Esophagus (tissue), 2 donors: ENCODE data around the gene PRKACG. TPM values are rescaled to one million over a fixed set of nuclear protein-coding genes. Genes with fewer than 3 reads are reported as not detected.

Experiments
- H3K27ac ChIP-seq, 2 donors: one replicate each; pipeline ENCODE4 v1.5.1; 2013; ENCODE audit warnings: low read depth in 2 of 2, mild to moderate bottlenecking in 2 of 2, inconsistent platforms in 1 of 2, low read length in 1 of 2, moderate library complexity in 1 of 2
- H3K27me3 ChIP-seq, 2 donors: one replicate each; pipeline ENCODE4 v1.6.1; 2013; ENCODE audit warnings: low read length in 2 of 2, control low read depth in 1 of 2, mild to moderate bottlenecking in 1 of 2; ENCODE audit not compliant: insufficient read depth in 2 of 2, control insufficient read depth in 1 of 2
- H3K36me3 ChIP-seq, 2 donors: one replicate each; pipeline ENCODE4 v1.6.1; 2013; ENCODE audit warnings: low read length in 1 of 2; ENCODE audit not compliant: control insufficient read depth in 2 of 2, insufficient read depth in 2 of 2
- H3K4me1 ChIP-seq, 2 donors: one replicate each; pipeline ENCODE4 v1.6.1; 2013; ENCODE audit warnings: low read length in 1 of 2; ENCODE audit not compliant: control insufficient read depth in 2 of 2, insufficient read depth in 2 of 2
- H3K4me3 ChIP-seq, 2 donors: one replicate each; pipeline ENCODE4 v1.5.1; 2013; ENCODE audit warnings: low read length in 2 of 2, mild to moderate bottlenecking in 2 of 2, low read depth in 1 of 2, moderate library complexity in 1 of 2
- H3K9me3 ChIP-seq, 2 donors: one replicate each; pipeline ENCODE4 v1.6.1; 2013; ENCODE audit warnings: mild to moderate bottlenecking in 2 of 2, low read depth in 1 of 2, low read length in 1 of 2, moderate library complexity in 1 of 2; ENCODE audit not compliant: control insufficient read depth in 2 of 2, insufficient read depth in 1 of 2
- WGBS, 2 donors: extraction: QIAGEN DNeasy Blood & Tissue Kit; methylation state at CpG; one replicate each; pipeline ENCODE4 v1.1.7; 2013; 5-methylcytosine and 5-hydroxymethylcytosine counted together
- polyA plus RNA-seq, 2 donors: library from polyadenylated mRNA; stranded (reverse); fragments of 200-250 nt; gene quantifications; one replicate each; pipeline ENCODE4 v1.2.3, GENCODE V29; 2013
- donor health status: healthy with polysubstance abuse.
- donor health status: Bipolar disorder and iron deficiency.

PRKACG gene
- polyA plus RNA-seq, 2 donors = not detected

GRCh38 chr9:68963416-68963815, 50.5 kb downstream of the PRKACG start:
- Histone ChIP-seq H3K27me3 (no peaks in the 10 kb centered on the region), H3K9me3 (no peaks in the 10 kb centered on the region), H3K27ac (no peak overlapping the region), H3K36me3 (no peaks in the 10 kb centered on the region), H3K4me3 (no peak overlapping the region), H3K4me1 (no peaks in the 10 kb centered on the region)
- WGBS, 2 donors = 57% methylated on average over 3 of the region's 3 CpGs

Other genes with a start within 250 kb of the PRKACG start
- gene FXN, start 21.6 kb upstream of the PRKACG start, polyA plus RNA-seq = 10 to 100 TPM in 1 of 2 donors, 1 to 10 TPM in 1; 3.3 to 10.9 TPM
- 10 to 100 TPM; 61.5 to 63.9 TPM for gene TJP2, start 160.2 kb upstream of the PRKACG start, polyA plus RNA-seq